GM18907 (cell line): ENCODE results near the gene SLC35C1.
"Not testable (repeated sequence)": the region's sequence is repeated elsewhere in the genome, so short reads cannot be mapped to it uniquely, and the experiment has no call there.

Source experiments
- ATAC-seq: cut with Tn5 transposase; IDR thresholded peaks from one replicate; pipeline ENCODE4 v1.9.1; 2021; ENCODE audit warnings: mild to moderate bottlenecking, moderate library complexity; ENCODE audit not compliant: unreplicated experiment

The SLC35C1 gene

DNA sequence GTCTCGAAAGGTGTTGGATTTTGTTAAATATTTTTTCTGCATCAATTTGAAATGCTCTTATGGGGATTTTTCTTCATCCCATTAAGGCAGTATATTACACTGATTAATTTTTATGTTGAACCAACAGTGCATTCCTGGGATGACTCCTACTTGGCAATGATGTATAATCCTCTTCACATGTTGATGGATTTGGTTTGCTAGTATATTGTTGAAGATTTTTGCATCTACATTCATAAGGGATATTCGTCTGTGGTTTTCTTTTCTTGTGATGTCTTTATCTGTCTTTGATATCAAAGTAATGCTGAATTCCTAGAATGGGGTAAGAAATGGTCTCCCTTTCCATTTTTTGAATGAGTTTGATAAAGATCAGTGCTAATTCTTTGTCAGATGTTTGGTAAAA lies 18.7 kb upstream of the SLC35C1 start:
- ATAC-seq = no peak

DNA sequence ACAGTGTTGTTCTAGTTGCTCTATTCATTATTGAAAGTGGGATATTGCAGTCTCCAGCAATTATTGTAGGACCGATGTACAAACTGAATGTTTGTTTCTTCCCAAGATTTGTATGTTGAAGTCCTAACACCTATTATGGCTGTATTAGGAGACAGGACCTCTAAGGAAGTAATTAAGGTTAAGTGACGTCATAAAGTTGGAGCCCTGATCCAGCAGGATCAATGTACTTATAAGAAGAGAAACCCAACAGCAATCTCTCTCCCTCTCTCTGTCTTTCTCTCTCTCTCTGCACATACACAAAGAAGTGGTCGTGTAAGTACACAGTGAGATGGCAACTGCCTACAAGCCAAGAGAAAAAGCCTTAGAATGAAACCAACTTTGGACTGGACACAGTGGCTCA lies 16.1 kb upstream of the SLC35C1 start:
- ATAC-seq = no peak

DNA sequence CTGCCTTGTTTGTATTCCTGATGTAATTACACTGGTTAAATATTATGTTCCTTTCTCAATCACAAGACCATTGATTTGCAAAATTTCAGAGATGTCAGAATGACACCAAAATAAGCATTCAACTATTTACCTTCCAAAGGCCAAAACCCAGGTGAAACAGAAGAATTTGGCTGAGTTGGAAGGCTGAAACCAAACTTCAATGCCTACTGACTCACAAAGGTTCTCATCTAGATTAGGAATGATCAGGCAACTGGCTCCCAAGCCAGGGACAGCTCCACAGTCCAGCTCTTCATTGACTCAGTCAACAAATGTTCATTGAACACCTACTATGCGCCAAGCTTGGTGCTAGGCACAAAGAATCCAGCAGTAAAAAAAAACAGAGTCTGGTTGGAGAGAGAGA lies 13.4 kb upstream of the SLC35C1 start:
- ATAC-seq = no peak

DNA sequence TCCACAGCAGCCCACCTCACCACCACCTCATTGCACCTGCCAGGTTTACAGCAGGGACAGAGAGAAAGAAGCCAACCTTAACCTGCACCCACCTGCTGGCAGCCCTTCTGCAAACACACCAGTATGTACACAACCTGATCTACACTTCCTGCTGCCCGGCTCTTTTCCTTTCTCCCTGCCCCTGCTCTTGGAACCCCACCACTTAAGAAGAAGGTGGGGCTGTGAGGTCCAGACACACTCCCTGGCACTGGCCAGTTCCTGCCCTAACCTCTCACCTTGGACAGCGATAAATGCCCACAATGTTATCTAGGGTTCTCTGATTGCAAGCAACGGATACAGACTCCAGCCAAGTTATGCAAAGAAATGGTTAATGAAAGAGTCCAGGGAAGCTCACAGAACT lies 10.8 kb upstream of the SLC35C1 start:
- ATAC-seq = no peak

DNA sequence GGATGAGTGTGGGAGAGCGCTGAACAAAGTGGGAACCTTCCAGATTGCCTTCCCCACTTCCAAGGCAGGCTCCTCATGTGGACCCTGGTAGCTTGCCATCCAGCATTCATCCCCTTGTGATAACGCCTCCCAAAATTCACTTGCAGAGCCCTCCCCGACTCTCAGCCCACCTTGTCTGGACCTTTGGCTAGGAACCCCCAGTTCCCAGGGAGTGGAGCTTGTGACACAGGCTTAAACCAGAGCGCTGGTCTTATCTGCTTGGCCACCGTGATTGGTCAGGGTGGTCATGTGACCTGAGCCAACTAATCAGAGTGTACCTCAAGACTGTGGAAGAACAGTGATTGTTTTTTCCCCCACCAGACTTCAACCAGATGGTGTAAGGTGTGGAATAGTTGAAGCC lies 9.6 kb upstream of the SLC35C1 start:
- no peak for ATAC-seq

DNA sequence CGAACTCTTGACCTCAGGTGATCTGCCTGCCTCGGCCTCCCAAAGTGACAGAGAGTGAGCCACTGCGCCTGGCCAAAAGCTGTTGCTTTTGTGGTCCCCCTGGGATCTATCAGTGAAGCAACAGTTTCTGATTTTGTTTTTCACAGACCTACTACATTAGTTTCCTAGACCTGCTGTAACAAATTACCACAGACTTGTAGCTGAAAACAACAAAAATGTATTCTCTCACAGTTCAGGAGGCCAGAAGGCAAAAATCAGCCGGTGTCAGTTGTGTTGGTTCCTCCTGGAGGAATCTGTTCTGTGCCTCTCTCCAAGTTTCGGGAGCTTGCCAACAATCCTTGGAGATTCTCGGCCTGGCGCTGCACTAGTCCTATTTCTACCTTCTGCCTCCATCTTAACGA lies 8.5 kb upstream of the SLC35C1 start:
- no peak for ATAC-seq

DNA sequence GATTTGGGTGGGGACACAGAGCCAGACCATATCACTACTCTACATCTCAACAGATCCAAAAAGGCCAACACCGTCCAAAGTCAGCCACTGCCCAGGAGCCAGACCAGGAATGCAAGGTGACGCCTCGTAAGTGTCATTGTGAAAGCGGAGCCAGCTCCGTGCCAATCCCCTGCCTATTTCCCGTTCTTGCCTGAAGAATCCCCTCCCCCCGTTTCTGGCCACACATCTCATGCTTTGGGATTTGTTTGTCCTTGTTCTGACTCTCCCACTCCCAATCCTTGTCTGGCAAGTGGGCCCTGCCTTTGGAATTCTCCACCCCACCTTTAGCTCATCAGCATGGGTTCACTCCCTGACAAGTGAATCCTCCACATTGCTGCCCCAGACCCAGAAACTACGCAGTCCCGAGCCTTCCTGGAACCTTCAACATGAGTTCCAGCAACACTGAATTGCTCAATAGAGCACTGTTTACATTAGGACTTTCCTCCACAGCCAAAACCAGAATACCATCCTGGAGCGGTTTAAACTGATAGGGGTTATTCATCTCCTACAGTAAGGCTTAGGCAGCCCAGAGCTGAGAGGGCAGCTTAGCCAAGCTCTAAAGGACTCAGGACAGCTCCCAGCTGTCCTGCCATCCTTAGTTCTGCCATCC lies 6.0 kb upstream of the SLC35C1 start:
- ATAC-seq = no peak

DNA sequence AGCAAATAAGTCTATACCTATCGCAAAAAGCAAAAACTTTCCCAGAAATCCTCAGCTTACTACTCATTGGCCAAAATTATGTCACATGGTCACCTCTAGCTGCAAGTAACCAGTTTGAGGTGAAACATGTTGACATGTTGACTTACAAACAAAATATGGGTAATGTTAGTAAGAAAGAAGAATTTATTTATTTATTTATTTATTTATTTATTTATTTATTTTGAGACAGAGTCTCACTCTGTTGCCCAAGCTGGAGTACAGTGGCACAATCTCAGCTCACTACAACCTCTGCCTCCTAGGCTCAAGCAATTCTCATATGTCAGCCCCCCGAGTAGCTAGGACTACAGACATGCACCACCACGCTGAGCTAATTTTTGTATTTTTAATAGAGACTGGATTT lies 5.4 kb upstream of the SLC35C1 start:
- ATAC-seq = no peak

DNA sequence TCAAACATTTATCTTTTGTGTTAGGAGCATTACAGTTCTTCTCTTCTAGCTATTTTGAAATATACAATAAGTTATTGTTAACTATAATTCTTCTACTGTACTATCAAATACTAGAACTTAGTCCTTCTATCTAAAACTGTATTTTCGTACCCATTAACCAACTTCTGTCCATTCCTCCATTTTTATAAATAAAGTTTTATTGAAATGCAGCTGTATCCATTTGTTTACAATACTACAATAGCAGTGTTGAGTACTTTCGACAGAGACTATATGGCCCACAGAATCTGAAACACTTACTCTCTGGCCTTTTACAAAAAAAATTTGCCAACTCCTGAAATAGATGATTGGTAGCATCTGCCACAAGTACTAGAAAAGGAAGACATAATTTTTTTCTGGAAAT lies 4.7 kb upstream of the SLC35C1 start:
- no peak for ATAC-seq

DNA sequence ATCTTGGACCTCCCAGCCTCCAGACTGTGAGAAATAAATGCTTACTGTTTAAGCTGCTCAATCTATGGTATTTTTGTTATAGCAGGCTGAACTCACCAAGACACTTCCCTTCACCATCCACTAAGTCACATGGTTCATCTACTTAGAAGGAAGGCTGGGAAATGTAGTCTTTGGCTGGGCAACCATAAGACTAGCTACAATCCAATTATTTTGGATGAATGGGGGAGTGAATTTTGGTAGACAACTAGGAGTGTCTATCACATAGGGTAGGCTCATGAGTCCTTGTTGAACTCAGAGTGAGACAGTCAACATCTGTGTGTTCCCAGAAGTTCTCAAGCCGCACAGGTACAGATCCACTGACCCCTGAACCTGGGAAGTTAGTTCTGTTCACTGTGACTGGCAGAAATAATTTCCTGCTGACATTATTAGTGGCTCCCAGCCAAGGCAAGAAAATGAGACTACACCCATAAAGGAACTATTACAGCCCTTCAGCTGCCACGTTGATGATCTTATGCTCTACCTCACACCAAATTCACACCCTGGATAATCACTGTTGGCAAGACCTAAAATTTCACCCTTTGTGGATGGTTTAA lies 3.1 kb upstream of the SLC35C1 start:
- ATAC-seq = no peak

DNA sequence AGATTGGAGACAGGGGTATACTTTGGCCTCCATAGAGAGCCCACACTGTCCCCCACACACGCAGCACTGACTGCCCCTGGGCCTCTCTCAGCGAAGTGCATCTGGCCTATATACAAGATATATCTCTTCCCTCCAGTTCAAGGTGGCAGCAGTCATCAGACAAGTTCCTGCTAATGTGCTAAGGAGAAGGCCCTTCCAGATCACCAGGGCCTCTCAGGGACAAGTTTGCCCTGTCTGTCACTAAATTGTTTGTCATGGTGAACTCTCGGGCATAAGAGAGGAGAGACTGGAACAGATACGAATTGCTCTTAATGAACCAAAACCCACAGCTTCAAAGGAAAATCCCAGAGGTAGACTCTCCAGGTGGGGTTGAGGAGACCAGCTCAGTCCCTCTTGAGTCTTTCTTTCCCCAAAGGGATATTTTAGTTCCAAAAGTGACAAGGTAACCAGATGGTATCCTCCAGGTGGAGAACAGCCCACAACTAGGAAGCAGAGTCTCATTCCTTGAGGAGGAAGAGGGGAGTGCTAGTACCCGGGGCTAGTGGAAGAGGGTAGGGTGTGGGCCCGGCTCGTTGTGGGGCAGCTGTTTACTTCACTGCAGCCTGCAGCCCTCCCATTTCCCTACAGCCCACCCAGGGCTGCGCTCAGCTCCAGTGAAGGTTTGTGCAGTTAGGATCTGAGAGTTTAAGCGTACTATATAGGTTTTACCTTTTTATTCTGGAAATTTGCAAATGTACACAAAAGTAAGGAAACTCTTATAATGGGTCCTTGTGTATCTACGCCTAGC lies 2.2 kb upstream of the SLC35C1 start:
- no peak for ATAC-seq

DNA sequence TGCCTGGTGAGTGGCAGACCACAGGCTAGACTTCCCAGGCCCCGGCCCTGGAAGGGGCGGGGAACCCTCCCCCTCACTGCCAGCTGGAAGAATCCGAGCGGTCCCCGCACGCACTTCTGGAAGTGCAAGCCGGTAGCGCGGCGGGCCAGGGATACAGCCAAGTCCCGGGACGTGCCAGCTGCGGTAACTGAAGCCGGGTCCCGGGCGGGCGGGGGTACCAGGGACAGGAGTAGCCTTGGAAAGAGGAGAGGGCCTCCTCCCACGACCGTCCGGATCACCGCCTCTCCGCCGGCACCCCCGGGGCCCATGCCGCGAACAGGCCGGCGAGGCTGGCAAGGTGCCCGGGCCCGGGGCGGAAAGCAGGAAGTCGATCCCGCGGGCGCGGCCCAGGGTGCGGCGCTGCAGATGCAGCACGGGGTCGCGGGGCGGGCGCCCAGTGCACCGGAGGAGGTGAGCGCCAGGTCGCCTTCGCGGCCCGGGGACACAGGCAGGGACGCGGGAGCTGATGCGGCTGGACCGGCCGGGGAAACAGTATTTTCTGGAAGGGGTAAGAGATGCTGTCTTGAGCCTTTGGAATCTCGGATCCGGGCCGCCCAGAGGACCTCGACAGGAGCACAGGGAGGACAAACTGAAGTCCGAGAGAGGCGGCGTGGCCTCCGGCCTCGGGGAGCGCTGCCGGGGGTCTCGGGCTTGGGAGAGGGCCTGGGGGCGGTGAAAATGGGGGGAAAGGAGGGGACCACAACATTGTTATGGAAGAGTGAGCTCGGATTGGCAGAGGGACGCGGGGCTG lies 783 bp upstream of the SLC35C1 start:
- ATAC-seq = peak; percentile 36

DNA sequence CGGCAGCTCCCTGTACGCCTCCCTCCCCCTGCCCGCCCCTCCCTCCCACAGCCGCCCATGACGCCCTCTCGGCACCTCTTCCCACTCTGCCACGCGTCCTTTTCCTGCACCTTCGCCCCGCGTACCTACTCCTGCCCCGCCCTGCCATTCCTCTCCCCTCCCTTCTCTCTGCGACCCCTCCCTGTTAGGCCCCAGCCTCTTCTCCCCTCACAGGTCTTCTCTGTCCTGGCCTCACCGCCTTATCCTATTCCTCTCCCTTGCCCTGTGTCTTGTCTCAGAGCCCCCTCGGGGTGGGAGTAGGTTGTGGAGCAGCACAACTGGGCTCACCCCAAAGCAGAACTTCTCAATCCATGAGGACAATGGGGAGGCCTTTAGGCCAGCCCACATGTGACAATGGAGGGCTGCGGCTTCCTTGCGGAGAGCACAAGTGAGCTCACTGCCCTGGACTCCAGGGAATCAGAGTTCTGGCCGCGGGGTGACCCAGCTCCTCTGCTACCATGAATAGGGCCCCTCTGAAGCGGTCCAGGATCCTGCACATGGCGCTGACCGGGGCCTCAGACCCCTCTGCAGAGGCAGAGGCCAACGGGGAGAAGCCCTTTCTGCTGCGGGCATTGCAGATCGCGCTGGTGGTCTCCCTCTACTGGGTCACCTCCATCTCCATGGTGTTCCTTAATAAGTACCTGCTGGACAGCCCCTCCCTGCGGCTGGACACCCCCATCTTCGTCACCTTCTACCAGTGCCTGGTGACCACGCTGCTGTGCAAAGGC lies 539 bp downstream of the SLC35C1 start:
- ATAC-seq = peak; percentile 32

DNA sequence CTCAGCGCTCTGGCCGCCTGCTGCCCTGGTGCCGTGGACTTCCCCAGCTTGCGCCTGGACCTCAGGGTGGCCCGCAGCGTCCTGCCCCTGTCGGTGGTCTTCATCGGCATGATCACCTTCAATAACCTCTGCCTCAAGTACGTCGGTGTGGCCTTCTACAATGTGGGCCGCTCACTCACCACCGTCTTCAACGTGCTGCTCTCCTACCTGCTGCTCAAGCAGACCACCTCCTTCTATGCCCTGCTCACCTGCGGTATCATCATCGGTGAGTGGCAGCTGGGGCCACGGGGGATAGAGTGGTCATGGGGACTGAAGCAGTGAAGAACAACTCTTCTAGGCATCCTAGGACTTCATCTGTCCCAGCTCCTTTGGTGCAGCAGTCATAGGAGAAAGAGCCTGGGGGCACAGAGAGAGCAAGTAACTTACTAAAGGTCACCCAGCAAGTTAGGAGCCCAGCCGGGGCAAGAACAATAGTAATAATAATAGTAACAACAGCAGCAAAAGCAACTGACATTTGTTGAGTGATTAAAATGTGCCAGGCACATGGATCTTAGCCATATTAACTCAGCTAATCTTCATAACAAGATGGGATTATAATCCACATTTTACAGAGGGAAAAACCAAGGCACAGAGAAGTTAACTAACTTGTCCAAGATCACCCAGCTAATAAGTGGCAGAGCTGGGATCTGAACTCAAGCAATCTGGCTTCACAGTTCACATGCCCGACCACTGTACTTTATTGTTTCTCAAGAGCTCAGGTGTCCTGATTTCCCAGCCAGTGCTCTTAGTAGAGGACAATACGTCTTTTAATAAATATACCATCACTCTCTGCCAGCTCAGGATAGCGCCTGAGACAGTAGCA lies 1.4 kb downstream of the SLC35C1 start:
- no peak for ATAC-seq

DNA sequence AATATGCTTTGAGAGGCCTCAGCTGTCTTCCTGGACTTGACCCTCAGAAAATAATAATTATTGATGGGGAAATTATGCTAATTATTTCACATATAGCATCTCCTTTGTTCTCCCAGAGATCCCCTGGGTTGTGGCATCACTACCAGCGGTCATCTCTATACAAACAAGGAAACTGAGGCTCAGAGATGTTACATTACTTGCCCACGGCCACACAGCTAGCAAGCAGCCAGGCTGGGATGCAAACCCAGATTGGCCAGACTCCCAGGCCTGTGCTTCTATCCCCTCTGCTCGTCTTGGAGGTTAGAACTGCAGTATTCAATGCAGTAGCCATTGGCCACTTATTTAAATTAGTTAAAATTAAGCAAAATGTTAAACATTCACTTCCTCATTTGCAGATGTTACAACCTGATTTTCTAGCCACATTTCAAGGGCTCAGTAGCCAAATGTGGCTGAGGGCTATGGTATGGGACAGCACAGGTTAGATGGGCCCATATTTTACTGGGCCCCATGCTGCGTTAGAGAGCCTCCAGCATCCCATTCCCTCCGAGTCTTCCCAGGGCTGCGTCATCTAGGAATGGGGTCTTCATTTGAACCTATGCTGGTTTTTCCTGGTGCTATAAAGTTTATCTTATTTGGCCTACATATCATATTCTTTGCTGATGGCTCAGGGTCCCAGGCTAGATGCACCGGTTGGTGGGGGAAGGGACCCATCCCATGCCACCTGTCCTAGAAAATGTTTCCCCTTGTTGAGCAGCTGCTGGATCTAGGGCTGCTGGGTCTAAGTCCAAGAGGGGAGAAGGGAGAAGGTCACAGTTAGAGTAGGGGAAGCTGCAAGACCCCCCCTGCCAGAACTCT lies 2.2 kb downstream of the SLC35C1 start:
- ATAC-seq = no peak

DNA sequence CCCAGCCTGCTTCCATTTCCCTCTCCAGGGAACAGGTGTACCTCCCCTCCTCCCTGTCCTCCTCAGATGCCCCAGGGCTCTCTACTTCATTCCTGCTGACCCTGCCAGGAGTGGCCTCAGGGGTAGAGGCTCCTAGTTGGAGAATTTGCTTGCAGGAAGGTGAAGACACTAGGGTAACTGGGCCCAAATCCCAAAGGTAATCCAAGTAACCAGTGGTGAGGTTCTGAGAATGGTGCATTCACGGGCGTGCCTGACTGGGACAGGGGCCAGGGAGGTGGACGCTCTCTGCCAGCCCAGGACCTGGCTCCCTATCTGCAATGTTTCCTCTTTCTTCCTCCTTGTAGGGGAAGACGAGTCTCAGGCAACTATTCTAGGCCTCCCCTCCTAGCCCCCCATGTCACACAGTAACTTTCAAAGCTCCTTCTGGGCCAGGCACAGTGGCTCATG lies 2.9 kb downstream of the SLC35C1 start:
- no peak for ATAC-seq

DNA sequence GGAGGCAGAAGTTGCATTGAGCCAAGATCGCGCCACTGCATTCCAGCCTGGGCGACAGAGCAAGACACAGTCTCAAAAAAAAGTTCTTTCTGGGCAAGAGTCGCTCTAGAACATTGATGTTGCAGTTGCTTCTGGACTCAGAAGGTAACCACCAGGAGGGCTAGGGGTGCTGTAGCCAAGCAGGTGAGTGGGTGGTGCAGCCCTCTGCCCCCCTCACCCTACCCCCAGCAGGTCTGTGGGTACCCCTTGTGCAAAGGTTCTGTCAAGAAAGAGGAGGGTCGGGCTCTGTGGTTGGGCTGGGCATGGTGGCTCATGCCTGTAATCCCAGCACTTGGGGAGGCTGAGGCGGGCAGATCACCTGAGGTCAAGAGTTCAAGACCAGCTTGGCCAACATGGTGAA lies 3.5 kb downstream of the SLC35C1 start:
- not testable (repeated sequence) for ATAC-seq

DNA sequence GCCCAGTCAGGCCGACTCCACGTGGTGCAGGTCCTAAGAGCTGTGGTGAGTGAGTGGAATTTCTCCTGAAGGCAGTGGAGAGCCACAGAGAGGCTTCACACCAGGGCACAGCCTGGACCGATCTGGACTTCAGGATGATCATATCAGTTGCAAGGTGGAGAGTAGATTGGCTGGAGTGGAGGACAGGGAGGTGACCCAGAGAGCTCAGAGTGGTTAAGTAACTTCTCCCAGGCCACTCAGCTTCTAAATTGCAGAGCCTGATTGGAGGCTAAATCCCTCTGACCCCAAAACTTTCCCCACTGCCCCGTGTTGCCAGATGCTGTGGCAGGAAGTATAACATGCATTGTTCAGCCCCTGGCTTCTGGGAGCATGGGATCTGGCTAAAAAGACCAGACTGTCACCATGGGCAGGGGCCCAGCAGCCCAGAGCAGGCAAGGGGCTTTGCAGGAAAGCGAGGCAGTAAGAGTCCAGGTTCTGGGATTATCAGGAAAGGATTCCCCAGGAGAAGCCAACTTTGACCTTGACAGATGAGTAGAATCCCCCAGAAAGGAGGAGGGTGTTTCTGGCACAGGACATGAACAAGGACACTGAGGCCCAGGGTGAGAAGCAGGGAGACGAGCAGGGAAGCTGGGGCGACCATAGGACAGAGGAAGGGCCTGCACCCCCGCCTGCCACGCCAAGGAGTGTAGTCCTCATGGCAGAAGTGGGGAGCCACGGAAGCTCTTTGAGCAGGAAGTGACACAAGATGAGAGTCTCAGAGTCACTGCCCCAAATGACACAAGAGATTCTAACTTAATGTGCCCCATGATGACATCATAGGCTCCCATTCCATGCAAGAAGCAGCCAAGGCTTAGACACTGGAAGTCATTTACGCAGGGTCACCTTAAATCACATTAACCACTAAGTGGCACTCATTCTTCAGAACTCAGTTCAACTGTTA lies 4.8 kb downstream of the SLC35C1 start:
- no peak for ATAC-seq
